Cerebellar cortex (tissue), 1 donor: ENCODE data around the gene ARHGAP6.
"Not testable (repeated sequence)": the region's sequence is repeated elsewhere in the genome, so short reads cannot be mapped to it uniquely, and the experiment has no call there.

Source experiments
- DNase-seq: peaks from one replicate; pipeline ENCODE4 v3.0.0-alpha.2; 2015; ENCODE audit warnings: low spot score

The ARHGAP6 gene

DNA sequence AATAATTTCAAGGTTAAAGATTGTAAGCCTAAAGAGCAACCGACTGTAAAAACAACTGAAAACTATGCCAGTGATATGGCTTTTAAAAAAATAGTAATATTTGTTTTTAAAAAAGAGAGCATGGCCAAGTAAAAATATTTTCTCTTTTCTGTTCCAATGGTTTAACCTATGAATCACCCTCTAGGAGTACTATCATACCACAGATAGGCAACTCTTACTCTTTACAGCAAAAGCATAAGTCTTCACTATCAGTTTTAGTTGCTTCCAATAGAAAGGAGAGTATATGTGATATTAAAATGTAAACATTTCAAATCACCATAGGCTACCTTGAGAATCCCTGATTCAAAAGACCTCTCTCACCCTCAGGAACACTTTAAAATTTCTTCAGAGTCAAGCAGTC is 269.9 kb downstream of the ARHGAP6 start:
- no peak for DNase-seq

DNA sequence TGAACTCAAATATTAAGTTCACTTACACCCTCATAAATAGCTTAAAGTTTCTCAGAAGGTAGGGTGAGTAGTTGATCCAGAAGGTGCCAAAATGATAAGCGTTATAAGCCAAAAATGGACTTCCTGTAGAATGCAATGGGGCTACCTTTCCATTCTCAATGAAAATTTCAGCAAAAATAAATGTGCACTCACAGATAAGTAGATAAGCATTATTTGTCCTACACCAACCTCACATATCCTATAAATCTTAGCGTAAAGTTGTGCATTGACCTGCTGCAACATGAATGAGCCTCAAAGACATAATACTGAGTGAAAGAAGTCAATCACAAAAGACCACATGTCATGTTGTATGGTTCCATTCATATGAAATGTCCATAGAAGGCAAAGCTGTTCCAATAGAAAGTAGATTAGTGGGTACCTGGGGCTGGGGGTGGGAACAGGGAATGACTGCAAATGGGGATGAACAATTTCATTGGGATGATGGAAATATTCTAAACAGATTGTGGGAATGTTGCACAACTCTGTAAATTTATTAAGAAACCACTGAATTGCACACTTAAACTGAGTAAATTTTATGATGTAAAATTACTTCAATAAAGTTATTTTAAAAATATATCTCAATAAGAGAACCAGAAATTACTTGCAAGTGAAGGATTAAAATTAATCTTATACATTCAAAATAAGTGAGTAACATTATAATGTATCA is 271.6 kb downstream of the ARHGAP6 start:
- no peak for DNase-seq

DNA sequence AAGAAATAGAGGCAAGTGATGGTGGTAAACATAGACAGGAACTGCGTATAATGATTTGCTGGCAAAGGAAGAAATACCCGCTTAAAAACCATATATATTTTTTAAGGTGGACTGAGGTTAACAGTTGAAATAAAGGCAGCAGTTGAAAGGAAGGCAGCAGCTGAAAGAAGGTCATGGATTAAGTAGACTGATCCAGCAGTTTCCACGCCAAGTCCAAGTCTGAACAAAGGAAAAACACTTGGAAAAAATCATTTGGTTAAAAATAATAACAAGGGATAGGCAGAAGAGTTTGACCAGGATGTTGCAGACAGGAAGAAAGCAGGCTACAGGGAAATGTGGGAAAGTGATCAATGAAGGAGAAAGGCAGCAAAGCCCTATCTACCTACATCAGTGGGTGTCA is 278.9 kb downstream of the ARHGAP6 start:
- DNase-seq: no peak

GRCh38 chrX:11386001-11386523 is 279.7 kb downstream of the ARHGAP6 start:
- DNase-seq: no peak

GRCh38 chrX:11382930-11383329 is 282.8 kb downstream of the ARHGAP6 start:
- DNase-seq: no peak

DNA sequence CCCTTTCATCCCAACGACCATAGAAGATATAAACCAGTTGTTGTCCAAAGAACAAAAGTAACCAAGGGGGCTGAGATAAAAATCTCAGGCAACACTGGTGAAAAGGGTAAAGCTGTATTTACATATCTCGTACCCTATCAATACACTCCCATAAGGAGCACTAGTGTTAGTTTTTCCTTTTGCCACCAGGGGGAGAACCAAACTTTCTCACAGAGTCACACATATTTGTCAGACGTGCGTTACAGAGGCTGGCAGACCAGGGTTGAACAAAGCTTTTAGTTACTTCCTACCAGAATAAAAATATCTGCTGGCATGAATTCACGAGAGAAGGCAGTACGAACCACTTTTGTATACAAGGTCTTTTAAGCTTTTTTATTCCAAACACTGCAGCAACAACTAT is 284.3 kb downstream of the ARHGAP6 start:
- peak; percentile 26 for DNase-seq

- no peak for DNase-seq
Observed at GRCh38 chrX:11380187-11380844, 285.4 kb downstream of the ARHGAP6 start.

DNA sequence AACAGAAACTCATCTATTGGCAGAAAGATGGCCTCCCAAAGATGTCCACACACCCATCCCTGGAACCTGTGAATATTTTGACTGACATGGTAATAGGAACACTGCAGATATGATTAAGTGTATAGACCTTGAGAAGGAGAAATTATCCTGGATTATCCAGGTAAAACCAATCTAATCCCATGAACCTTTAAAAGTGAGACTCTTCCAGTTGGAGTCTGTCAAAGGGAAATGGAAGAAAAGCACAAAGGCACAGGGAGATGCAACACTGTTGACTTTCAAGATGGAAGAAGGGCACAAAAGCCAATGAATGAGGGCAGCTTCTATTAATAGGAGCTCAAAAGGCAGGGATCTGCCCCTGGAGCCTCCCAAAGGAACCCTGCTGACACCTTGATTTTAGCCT is 289.6 kb downstream of the ARHGAP6 start:
- no peak for DNase-seq

DNA sequence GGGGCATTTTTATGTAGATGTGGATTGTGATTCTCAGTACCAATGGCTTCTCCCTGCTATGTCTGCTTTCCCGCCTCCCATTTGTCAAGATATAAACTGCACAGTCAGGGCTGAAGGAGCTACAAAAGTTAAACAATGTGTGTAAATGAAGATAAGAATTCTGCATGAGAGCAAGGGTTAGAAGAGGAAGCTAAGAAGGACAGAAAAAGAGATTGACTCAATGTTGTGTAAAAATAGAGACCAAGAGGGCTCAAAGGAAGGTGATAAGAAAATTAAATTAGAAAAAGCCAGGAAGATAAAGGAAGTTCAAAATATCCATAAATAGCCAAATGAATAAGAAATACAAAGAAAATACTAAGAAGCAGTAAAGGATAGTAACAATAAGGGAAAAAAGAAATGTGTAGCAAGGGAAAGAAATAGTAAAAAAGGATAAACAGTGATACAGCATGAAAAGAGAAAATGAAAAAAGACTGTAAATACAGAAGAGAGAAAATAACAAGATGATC is 290.1 kb downstream of the ARHGAP6 start:
- DNase-seq: no peak

DNA sequence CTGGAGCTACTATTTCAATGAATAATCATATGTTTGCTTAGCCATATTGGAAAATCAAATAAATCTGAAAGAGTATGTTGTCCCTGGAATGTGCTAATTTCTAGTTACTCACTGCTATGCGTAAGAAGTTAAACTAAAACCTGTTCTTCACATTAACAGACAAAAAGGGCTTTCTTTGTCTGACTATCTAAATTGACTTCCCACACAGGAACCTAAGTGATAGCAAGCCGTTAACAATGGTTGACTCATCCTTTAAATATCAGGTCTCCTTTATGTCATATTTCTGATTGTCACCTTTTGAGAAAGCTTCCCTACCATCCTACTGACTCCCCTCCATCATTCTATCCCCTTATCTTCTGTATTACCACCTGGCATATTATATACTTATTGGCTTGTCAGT is 291.1 kb downstream of the ARHGAP6 start:
- DNase-seq: no peak

DNA sequence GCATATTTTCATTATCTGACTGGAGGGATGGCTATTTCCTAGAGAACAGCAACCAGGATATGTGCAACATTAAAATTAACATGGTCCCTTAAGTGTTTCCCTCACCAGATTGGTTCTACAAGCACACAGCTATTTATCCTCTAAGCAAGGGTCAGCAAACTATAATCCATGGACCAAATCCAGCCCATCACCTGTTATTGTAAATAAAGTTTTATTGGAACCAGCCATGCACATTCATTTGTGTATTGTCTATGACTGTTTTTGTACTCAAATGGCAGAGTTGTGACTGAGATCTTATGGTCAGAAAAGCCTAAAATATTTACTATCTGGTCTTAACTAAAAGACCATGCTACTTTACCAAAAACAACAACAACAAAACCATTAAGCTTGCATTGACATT is 294.6 kb downstream of the ARHGAP6 start:
- no peak for DNase-seq

GRCh38 chrX:11367609-11368430 is 297.9 kb downstream of the ARHGAP6 start:
- no peak for DNase-seq

GRCh38 chrX:11366998-11367595 is 298.6 kb downstream of the ARHGAP6 start:
- no peak for DNase-seq

GRCh38 chrX:11365426-11365825 is 300.3 kb downstream of the ARHGAP6 start:
- no peak for DNase-seq

GRCh38 chrX:11364835-11365234 is 300.9 kb downstream of the ARHGAP6 start:
- DNase-seq: no peak

DNA sequence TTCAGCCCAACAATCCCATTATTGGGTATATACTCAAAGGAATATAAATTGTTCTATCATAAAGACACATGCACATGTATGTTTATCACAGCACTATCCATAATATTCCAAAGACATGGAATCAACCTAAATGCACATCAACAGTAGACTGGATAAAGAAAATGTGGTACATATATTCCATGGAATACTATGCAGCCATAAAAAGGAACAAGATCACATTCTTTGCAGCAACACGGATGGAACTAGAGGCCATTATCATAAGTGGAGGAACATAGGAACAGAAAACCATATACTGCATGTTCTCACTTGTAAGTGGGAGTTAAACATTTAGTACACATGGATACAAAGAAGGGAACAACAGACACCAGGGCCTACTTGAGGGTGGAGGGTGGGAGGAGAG is 301.9 kb downstream of the ARHGAP6 start:
- not testable (repeated sequence) for DNase-seq

- no peak for DNase-seq
Observed at GRCh38 chrX:11363069-11363594, 302.6 kb downstream of the ARHGAP6 start.

DNA sequence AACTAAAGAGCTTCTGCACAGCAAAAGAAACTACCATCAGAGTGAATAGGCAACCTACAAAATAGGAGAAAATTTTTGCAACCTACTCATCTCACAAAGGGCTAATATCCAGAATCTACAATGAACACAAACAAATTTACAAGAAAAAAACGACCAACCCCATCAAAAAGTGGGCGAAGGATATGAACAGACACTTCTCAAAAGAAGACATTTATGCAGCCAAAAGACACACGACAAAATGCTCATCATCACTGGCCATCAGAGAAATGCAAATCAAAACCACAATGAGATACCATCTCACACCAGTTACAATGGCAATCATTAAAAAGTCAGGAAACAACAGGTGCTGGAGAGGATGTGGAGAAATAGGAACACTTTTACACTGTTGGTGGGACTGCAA is 304.1 kb downstream of the ARHGAP6 start:
- not testable (repeated sequence) for DNase-seq

DNA sequence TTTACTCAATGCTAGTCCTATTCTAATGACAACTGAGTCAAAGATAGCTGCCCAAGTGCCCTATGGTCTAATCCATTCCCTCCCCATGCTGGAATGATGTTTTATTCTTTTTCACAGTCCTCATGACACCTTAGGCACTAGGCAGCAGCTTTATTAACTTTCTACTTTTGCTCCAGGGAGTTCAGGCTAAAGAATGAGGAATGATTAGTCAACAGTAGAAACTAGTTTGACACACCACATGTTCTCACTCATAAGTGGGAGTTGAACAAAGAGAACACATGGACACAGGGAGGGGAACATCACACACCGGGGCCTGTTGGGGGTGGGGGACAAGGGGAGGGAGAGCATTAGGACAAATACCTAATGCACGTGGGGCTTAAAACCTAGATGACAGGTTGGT is 309.8 kb downstream of the ARHGAP6 start:
- DNase-seq: not testable (repeated sequence)

- no peak for DNase-seq
Observed at GRCh38 chrX:11355259-11355909, 310.3 kb downstream of the ARHGAP6 start.

GRCh38 chrX:11352296-11352741 is 313.4 kb downstream of the ARHGAP6 start:
- DNase-seq: no peak
